Hepatocyte (in vitro differentiated cells): ENCODE measurements around the gene ABCC6. TPM values are rescaled to one million over a fixed set of nuclear protein-coding genes. Genes with fewer than 3 reads are reported as not detected.

Experiments used
- DNase-seq: peaks from one replicate; pipeline ENCODE4 v3.0.0-alpha.2; 2016; ENCODE audit warnings: low spot score
- H2AFZ ChIP-seq: fragments of 200-600 bp; sonication (generic); 2 replicates; pipeline ENCODE4 v1.6.0; 2016; ENCODE audit warnings: antibody characterized with exemption, mild to moderate bottlenecking
- H3K27ac ChIP-seq: fragments of 200-600 bp; sonication (generic); 2 replicates; pipeline ENCODE4 v1.5.1; 2016; ENCODE audit warnings: mild to moderate bottlenecking
- H3K27me3 ChIP-seq: fragments of 200-600 bp; sonication (generic); 2 replicates; pipeline ENCODE4 v1.6.1; 2016
- H3K36me3 ChIP-seq: fragments of 200-600 bp; sonication (generic); replicated peaks from 2 replicates; pipeline ENCODE4 v1.5.1; 2016; ENCODE audit warnings: low read depth; ENCODE audit not compliant: insufficient read depth
- H3K4me1 ChIP-seq: fragments of 200-600 bp; sonication (generic); 2 replicates; pipeline ENCODE4 v1.5.1; 2016; ENCODE audit warnings: mild to moderate bottlenecking, moderate library complexity; ENCODE audit not compliant: insufficient read depth
- H3K4me2 ChIP-seq: fragments of 200-600 bp; sonication (generic); 2 replicates; pipeline ENCODE4 v1.6.0; 2016
- H3K4me3 ChIP-seq: fragments of 200-600 bp; sonication (generic); 2 replicates; pipeline ENCODE4 v1.5.1; 2016; ENCODE audit warnings: mild to moderate bottlenecking
- H3K79me2 ChIP-seq: fragments of 200-600 bp; sonication (generic); 2 replicates; pipeline ENCODE4 v1.6.0; 2017; ENCODE audit warnings: mild to moderate bottlenecking
- H3K9me2 ChIP-seq: fragments of 200-600 bp; sonication (generic); replicated peaks from 2 replicates; pipeline ENCODE4 v1.6.0; 2017; ENCODE audit warnings: mild to moderate bottlenecking; ENCODE audit not compliant: insufficient read depth
- H3K9me3 ChIP-seq: fragments of 200-600 bp; sonication (generic); 2 replicates; pipeline ENCODE4 v1.5.1; 2016; ENCODE audit warnings: low read depth, mild to moderate bottlenecking
- H4K20me1 ChIP-seq: fragments of 200-600 bp; sonication (generic); 2 replicates; pipeline ENCODE4 v1.6.0; 2016; ENCODE audit warnings: mild to moderate bottlenecking; ENCODE audit not compliant: insufficient read depth, poor library complexity, severe bottlenecking
- EZH2 ChIP-seq: fragments of 200-600 bp; sonication (generic); IDR thresholded peaks from 2 replicates; pipeline ENCODE4 v1.6.1; 2016; ENCODE audit warnings: antibody characterized with exemption, mild to moderate bottlenecking, borderline replicate concordance
- EZH2phosphoT487 ChIP-seq: fragments of 200-600 bp; sonication (generic); IDR thresholded peaks from one replicate; pipeline ENCODE4 v1.6.1; 2018; ENCODE audit warnings: antibody characterized with exemption, mild to moderate bottlenecking, low read depth, moderate library complexity; ENCODE audit not compliant: unreplicated experiment, severe bottlenecking
- WGBS: methylation state at CpG from one replicate; pipeline ENCODE4 v1.1.6; 2016; ENCODE audit warnings: low lambda C conversion rate; ENCODE audit errors: missing lambda C conversion rate; 5-methylcytosine and 5-hydroxymethylcytosine counted together
- polyA plus RNA-seq: library from polyadenylated mRNA; unstranded; fragments of >200 nt; fragmentation: Nextera tagmentation; extraction: Ambion mirVana; gene quantifications from 2 replicates; pipeline ENCODE4 v1.2.1, GENCODE V29; 2016
- total RNA-seq: library from RNA; depleted of rRNA; stranded (reverse); fragments of >200 nt; gene quantifications from 2 replicates; pipeline ENCODE4 v1.2.3, GENCODE V29; 2014
- TF ChIP-seq, protein P1 (sequence below): fragments of 200-600 bp; sonication (generic); IDR thresholded peaks from 2 replicates; pipeline ENCODE4 v1.5.1; 2016; ENCODE audit warnings: antibody characterized with exemption, mild to moderate bottlenecking; ENCODE audit not compliant: poor library complexity

Gene ABCC6
- total and polyA plus RNA-seq, 2 experiments from 2014 or later: 41.2 to 46.8 TPM

DNA sequence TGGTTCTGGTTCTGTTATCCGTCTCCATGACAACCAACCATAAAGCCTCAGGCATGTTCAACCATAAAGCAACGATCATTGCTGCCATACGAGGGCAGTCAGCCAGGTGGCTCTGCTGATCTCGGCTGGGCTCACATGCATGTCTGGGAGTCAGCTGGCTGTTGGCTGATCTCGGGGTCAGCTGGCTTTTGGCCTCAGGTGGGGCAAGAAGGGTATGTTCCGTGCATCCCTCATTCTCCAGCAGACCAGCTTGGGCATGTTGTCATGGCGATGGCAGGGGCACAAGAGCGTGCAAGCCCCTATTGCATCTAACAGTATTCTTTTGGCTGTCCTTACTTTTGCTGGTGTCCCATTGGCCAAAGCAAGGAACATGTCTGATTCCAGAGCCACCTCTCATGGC, 86.2 kb downstream of the ABCC6 start:
- TF ChIP-seq EZH2 (no peak), EZH2phosphoT487 (no peak)
- TF ChIP-seq, protein P1, sequence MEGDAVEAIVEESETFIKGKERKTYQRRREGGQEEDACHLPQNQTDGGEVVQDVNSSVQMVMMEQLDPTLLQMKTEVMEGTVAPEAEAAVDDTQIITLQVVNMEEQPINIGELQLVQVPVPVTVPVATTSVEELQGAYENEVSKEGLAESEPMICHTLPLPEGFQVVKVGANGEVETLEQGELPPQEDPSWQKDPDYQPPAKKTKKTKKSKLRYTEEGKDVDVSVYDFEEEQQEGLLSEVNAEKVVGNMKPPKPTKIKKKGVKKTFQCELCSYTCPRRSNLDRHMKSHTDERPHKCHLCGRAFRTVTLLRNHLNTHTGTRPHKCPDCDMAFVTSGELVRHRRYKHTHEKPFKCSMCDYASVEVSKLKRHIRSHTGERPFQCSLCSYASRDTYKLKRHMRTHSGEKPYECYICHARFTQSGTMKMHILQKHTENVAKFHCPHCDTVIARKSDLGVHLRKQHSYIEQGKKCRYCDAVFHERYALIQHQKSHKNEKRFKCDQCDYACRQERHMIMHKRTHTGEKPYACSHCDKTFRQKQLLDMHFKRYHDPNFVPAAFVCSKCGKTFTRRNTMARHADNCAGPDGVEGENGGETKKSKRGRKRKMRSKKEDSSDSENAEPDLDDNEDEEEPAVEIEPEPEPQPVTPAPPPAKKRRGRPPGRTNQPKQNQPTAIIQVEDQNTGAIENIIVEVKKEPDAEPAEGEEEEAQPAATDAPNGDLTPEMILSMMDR: no peak
- H3K4me3 ChIP-seq: no peak overlapping the region
- no peaks in the 10 kb centered on the region for H3K36me3 ChIP-seq
- no peak for DNase-seq
- H4K20me1 ChIP-seq: no peaks in the 10 kb centered on the region
- H3K4me1 ChIP-seq: no peaks in the 10 kb centered on the region
- H3K27ac ChIP-seq: no peak overlapping the region
- H2AFZ ChIP-seq: no peak overlapping the region
- no peaks in the 10 kb centered on the region for H3K9me3 ChIP-seq
- H3K9me2 ChIP-seq: no peaks in the 10 kb centered on the region
- H3K27me3 ChIP-seq: no peaks in the 10 kb centered on the region
- no peak overlapping the region for H3K4me2 ChIP-seq
- H3K79me2 ChIP-seq: no peaks in the 10 kb centered on the region
- WGBS: 85% methylated on average over 8 of the region's 8 CpGs

DNA sequence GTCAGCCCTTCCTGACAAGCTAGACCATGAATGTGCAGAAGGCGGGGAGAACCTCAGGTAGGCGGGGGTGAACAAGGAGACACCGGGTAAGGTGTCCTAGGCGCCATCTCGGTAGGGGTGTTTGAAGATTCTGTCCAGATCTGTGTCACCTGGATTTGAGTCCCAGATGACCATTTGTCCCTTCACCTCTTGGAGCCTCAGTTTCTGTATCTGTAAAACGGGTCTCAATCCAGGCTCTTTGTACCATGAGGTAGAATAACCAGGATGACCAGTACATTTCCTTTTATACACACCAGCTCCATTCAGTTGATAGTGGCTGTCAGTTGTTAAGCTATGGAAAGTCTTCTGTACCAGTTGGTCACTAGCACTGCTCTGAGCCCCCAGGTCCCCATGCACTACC, 86.7 kb downstream of the ABCC6 start:
- Histone ChIP-seq H3K9me2 (no peaks in the 10 kb centered on the region), H3K4me3 (no peak overlapping the region), H3K36me3 (no peaks in the 10 kb centered on the region), H2AFZ (no peak overlapping the region), H3K27me3 (no peaks in the 10 kb centered on the region), H3K9me3 (no peaks in the 10 kb centered on the region), H3K4me2 (no peak overlapping the region), H3K79me2 (no peaks in the 10 kb centered on the region), H3K27ac (no peak overlapping the region), H3K4me1 (no peaks in the 10 kb centered on the region), H4K20me1 (no peaks in the 10 kb centered on the region)
- 93% methylated on average over 6 of the region's 6 CpGs for WGBS
- no peak for TF ChIP-seq EZH2phosphoT487
- TF ChIP-seq, protein P1: no peak
- no peak for TF ChIP-seq EZH2
- DNase-seq: no peak

- no peaks in the 10 kb centered on the region for H3K4me1 ChIP-seq
- no peak overlapping the region for H3K4me3 ChIP-seq
- no peaks in the 10 kb centered on the region for H3K36me3 ChIP-seq
- H4K20me1 ChIP-seq: no peaks in the 10 kb centered on the region
- H3K9me3 ChIP-seq: no peaks in the 10 kb centered on the region
- no peak for DNase-seq
- no peaks in the 10 kb centered on the region for H3K27me3 ChIP-seq
- no peak overlapping the region for H2AFZ ChIP-seq
- 97% methylated on average over 21 of the region's 21 CpGs for WGBS
- no peaks in the 10 kb centered on the region for H3K79me2 ChIP-seq
- H3K4me2 ChIP-seq: no peak overlapping the region
- no peak overlapping the region for H3K27ac ChIP-seq
- TF ChIP-seq EZH2: no peak
- no peak for TF ChIP-seq EZH2phosphoT487
- TF ChIP-seq, protein P1: no peak
- H3K9me2 ChIP-seq: no peaks in the 10 kb centered on the region
Observed at GRCh38 chr16:16133943-16134604, 89.2 kb downstream of the ABCC6 start.
